Motor neuron (in vitro differentiated cells): ENCODE data around the gene TCERG1L. TPM values are rescaled to one million over a fixed set of nuclear protein-coding genes. Genes with fewer than 3 reads are reported as not detected.
"Not testable (repeated sequence)": the region's sequence is repeated elsewhere in the genome, so short reads cannot be mapped to it uniquely, and the experiment has no call there.

Experiments used
- ATAC-seq, 8 experiments: fragments of 200-7000 bp; cut with Tn5 transposase; replicated peaks in 6 of 8; 2 replicates each; pipeline ENCODE4 v1.8.0; 2021; ENCODE audit warnings: mild to moderate bottlenecking in 8 of 8, moderate library complexity in 8 of 8
- H3K27ac ChIP-seq, 2 donors: fragments of 250-450 bp; sonication (Bioruptor Pico); 2 replicates each; pipeline ENCODE4 v1.9.0; 2021; ENCODE audit warnings: antibody characterized with exemption in 2 of 2, mild to moderate bottlenecking in 2 of 2, moderate library complexity in 1 of 2
- H3K4me1 ChIP-seq, 2 donors: fragments of 250-450 bp; sonication (Bioruptor Pico); replicated peaks in 1 of 2; 2 replicates each; pipeline ENCODE4 v1.6.1; 2021; ENCODE audit warnings: antibody characterized with exemption in 2 of 2, mild to moderate bottlenecking in 2 of 2, moderate library complexity in 1 of 2
- H3K4me3 ChIP-seq, 5 donors: fragments of 250-450 bp; sonication (Bioruptor Pico); 2 replicates each; pipeline ENCODE4 v1.9.0; 2021; ENCODE audit warnings: antibody characterized with exemption in 5 of 5, mild to moderate bottlenecking in 5 of 5, moderate library complexity in 4 of 5
- WGBS, 10 experiments: fragments of 450-650 bp; shearing (Covaris generic); methylation state at CpG; one replicate each; pipeline ENCODE4 v1.0.0; 2022; 5-methylcytosine and 5-hydroxymethylcytosine counted together
- in situ Hi-C, 9 experiments: fragments of 400-800 bp; cut with MboI; loops; one replicate each; pipeline ENCODE4 v1.15.0; 2021; ENCODE audit warnings: low sequenced_read_pairs in 9 of 9, low pct_unique_long_range_greater_than_20kb in 2 of 9; ENCODE audit not compliant: unreplicated experiment in 9 of 9
- total RNA-seq, 8 experiments: library from RNA; unstranded; fragments of 300-600 nt; gene quantifications; 2 replicates each; pipeline versions ENCODE4 v1.2.3 to v1.2.4, GENCODE V29; 2022

The TCERG1L gene
- total RNA-seq, 8 experiments from 2014 or later = 0.43 to 8.1 (median 2.0) TPM; not detected in 1

DNA sequence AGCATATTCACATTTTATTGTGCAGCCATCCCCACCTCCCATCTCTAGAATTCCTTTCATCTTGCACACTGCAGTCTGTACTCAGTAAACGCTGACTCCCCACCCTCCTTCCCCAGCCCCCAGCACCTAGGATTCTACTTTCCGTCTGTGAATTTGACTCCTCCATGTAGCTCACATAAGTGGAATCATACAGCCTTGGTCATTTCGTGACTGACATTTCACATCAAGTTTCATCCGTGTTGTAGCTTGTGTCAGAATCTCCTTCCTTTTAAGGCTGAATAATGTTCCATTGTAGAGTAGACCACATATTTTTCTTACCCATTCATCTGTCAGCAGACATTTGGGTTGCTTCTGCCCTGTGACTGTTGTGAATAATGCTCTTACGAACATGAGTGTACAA lies 26.2 kb upstream of the TCERG1L start:
- in situ Hi-C loops = no loop called here
- ATAC-seq = no peak
- Histone ChIP-seq H3K27ac (no peak overlapping the region), H3K4me3 (no peak overlapping the region), H3K4me1 (no peaks in the 10 kb centered on the region)
- WGBS, 10 experiments = 0 to 78% (median 38%) methylated on average over 1 to 4 of the region's 5 CpGs; no CpG with 5 or more reads in 4 of the 10 experiments

DNA sequence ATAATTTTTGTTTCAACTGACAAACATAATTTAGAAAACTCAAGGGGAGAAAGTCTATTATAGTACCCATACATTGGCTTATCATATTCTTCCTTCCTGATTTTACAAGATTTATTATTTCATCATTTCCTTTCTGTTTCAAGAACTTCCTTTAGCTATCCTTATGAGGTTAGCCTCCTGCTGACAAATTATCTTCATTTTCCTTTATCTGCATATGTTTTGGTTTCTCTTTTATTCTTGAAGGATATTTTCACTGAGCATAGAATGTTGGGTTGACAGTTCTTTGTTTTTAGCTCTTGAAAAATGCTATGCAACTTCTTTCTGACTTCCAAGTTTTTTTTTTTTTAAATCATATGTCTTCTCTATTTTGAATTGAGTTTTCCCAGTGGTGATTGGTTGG lies 21.3 kb upstream of the TCERG1L start:
- H3K4me3 ChIP-seq = no peak overlapping the region
- no peak for ATAC-seq
- no peaks in the 10 kb centered on the region for H3K4me1 ChIP-seq
- in situ Hi-C loops = no loop called here
- no peak overlapping the region for H3K27ac ChIP-seq

DNA sequence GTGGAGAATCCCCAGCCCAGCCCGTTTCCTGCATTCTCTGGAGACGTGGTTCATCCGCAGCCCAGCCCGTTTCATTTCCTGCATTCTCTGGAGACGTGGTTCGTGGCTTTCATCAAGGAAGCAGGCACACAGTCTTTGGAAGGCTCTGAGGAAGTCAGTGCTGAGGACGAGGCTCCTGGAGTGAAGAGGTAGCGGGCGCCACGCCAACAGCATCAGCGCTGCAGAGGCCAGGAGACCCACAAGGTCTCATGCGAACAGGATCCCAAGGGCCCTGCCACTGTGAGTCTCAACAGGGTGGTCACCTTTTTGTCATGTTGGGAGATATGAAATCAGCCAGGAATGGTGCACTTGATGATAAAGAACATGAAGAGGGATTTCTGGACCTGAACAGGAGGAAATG lies 12.4 kb upstream of the TCERG1L start:
- no peaks in the 10 kb centered on the region for H3K4me1 ChIP-seq
- no peak overlapping the region for H3K4me3 ChIP-seq
- no peak for ATAC-seq
- WGBS, 10 experiments = 80 to 100% (median 90%) methylated on average over 2 to 3 of the region's 12 CpGs; no CpG with 5 or more reads in 7 of the 10 experiments
- no peak overlapping the region for H3K27ac ChIP-seq
- in situ Hi-C loops = no loop called here

DNA sequence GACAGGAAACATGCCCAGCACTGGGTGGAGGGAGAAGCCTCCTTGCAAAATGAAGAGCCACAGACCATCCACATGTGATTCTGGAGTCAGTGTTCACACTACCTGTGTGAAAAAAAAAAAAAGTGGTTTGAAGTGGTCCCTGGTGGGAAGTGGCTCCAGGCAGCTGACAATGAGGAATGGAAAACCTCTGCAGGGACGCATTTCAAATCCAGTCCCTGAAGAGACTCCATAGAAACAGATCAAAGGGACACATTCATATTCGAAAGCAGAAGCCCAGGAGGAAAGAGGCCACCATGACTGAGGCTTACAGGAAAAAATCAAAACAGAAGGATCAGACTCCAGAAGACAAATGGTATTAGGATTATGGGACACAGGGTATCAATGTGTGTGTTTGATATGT lies 11.5 kb upstream of the TCERG1L start:
- Histone ChIP-seq H3K4me3 (no peak overlapping the region), H3K4me1 (peaks cover 0 to 4% of the 10 kb centered on the region in 2 donors), H3K27ac (no peak overlapping the region)
- ATAC-seq = no peak
- 0 to 57% (median 25%) methylated on average over 1 to 2 of the region's 2 CpGs; no CpG with 5 or more reads in 1 of the 10 experiments for WGBS, 10 experiments
- in situ Hi-C loops = no loop called here

DNA sequence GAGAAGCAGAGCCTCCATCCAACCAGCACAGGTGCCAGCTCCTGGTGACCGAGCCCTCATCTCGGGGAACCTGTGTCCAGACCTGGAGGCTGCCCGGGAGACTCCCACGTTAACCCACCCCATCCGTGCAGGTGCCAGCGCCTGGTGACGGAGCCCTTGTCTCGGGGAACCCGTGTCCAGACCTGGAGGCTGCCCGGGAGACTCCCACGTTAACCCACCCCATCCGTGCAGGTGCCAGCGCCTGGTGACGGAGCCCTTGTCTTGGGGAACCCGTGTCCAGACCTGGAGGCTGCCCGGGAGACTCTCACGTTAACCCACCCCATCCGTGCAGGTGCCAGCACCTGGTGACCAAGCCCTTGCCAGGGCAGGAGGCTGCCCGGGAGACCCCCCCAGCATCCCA lies 11.1 kb upstream of the TCERG1L start:
- H3K4me1 ChIP-seq, ATAC-seq, H3K27ac ChIP-seq, in situ Hi-C loops, H3K4me3 ChIP-seq: not testable (repeated sequence)
- no CpG with 5 or more reads among the region's 19 CpGs for WGBS, 10 experiments

DNA sequence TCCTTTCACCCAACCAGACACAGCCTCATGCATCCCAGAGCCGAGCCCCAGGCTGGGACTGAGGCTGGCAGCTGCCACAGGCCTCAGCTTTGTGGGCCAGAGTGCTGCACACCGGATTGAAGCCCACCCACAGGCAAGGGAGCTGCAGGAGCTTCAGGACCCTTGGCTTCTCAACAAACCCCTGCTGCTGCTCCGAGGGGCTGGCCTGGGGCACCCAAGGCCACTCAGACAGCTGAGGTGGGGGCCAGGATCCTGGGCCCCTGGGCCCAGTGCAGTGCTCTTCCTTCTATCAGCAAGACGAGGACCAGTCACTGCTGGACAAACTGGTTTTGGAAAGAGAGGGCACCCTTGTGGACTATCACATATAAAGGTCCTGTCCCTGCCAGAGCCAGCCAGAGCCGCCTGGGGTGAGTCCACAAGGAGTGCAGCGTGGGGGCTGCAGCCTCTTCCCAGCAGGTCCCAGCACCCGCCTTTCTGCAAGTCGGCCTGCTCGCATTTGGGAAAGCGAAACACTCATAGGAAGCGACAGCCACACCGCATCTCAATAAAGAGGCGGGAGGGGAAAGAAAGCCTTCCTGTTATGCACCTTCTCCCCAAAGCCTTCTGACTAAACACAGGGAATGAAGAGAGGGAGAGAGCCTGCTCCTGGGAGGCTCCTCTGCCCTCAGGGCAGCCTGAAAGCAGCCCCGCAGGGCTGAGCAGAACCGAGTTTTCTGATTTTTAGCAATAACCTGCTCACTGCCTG lies 9.5 kb upstream of the TCERG1L start:
- in situ Hi-C loops = no loop called here
- H3K4me1 ChIP-seq = peaks cover 0 to 6% of the 10 kb centered on the region in 2 donors
- 14 to 100% (median 60%) methylated on average over 1 to 14 of the region's 15 CpGs; no CpG with 5 or more reads in 4 of the 10 experiments for WGBS, 10 experiments
- H3K4me3 ChIP-seq = no peak overlapping the region
- no peak overlapping the region for H3K27ac ChIP-seq
- peak in 2 of 8 experiments; percentile 43 for ATAC-seq

DNA sequence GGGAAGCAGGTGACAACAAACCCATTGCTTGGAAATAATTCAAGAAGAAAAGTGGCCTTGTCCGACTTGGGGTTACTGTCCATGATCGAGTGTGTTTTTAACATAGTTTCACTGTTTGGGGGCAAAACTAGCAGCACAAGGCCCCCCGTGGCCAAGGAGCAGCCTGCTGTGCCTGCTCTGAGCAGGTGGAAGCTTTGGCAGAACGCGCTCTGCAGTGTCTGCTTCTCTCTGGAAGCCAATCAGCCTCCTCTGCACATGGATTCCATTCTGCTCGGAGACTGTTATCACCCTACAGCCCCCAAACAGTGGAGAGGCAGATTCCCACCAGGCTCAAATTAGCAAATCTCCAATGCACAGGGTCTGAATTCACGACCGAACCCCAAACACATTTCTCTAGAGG lies 7.3 kb upstream of the TCERG1L start:
- in situ Hi-C loops = no loop called here
- 0 to 78% (median 58%) methylated on average over 1 to 6 of the region's 8 CpGs; no CpG with 5 or more reads in 2 of the 10 experiments for WGBS, 10 experiments
- ATAC-seq = no peak
- H3K4me1 ChIP-seq = peaks cover 0 to 16% of the 10 kb centered on the region in 2 donors
- H3K4me3 ChIP-seq = no peak overlapping the region
- no peak overlapping the region for H3K27ac ChIP-seq

DNA sequence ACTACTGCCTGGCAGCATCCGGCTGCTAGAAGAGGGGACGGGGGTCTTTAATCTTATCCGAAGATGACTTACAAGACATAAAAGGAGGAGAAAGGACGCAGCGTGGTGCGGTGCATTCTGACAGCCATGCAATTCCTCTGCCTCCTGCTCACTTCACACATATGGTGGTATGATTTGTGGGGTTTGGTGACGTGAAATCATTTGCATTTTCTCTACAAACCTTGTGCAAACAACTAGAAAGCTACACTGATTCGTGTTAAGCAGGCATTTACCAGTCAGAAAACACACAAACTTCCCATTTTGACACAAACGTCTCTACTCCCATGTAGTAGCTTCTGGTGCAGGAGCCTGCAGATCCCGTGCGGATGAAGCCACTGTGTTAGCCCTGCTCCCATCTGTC lies 6.8 kb upstream of the TCERG1L start:
- in situ Hi-C loops = no loop called here

DNA sequence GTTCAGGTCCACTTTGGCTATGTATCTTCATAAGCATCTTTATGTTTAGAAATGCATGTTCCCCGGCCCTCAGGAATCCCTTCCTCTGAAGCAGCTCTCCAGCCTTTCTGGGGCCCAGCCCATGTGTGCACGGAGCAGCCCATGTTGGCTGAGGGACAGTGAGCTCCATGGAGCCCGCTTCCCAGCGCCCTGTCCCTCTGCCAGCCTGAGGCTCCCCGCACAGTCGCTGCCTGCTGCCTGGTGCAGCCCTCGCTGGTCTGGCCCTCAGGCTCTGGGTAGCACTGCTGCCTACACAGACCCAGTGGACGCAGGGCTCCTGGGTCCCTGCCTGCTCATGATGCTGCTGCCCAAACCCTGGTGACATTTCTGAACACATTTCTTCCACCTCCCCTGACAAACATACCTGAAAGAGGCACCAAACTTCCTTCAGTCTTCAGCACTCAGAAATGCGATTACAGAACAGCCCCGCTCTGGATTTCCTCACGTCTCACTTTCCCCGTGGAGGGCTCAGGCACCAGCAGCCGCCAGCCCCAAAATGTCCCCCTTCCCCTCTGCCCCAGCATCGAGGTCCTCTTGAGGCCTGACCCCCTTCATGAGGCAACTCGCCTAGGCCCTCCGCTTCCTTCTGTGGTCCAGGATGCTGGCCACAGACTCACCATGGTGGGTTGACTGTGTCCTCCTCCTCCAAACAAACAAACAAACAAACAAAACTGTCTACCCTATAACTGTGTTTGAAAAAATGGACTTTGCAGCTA lies 5.0 kb upstream of the TCERG1L start:
- no peak overlapping the region for H3K4me3 ChIP-seq
- WGBS, 10 experiments = 40 to 80% (median 64%) methylated on average over 3 of the region's 16 CpGs; no CpG with 5 or more reads in 6 of the 10 experiments
- H3K4me1 ChIP-seq = peaks cover 0 to 21% of the 10 kb centered on the region in 2 donors
- H3K27ac ChIP-seq = no peak overlapping the region
- no peak for ATAC-seq
- in situ Hi-C loops = no loop called here

More for the DNA sequence above, 6.8 kb upstream of the TCERG1L start:
- no peak overlapping the region for H3K27ac ChIP-seq
- no peak overlapping the region for H3K4me3 ChIP-seq
- peaks cover 0 to 20% of the 10 kb centered on the region in 2 donors for H3K4me1 ChIP-seq
- 10 to 74% (median 54%) methylated on average over 1 to 7 of the region's 11 CpGs; no CpG with 5 or more reads in 3 of the 10 experiments for WGBS, 10 experiments
- ATAC-seq = no peak

DNA sequence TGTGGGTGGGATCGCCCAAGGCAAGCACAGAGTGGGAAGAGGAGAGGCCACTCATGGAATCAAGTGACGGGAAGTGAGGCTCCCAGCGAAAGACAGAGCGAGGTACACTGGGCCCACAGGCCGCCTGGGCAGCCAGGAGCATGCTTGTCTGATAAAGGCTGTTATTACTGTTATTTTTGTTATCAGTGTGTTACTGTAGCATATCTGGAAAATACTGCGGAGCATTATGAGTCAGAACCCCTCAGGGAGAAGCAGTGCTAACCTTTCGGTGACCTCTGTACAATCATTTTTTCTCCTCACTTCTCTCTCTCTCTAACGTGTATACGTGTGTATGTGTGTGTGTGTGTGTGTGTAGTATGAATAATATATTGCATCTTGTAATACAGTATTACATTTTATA lies 3.8 kb upstream of the TCERG1L start:
- no peak overlapping the region for H3K4me3 ChIP-seq
- H3K27ac ChIP-seq = no peak overlapping the region
- peaks cover 0 to 21% of the 10 kb centered on the region in 2 donors for H3K4me1 ChIP-seq
- in situ Hi-C loops = no loop called here
- 54 to 80% (median 74%) methylated on average over 2 to 6 of the region's 9 CpGs; no CpG with 5 or more reads in 5 of the 10 experiments for WGBS, 10 experiments
- ATAC-seq = peak in 3 of 8 experiments; percentile 3 to 5 (median 5)

DNA sequence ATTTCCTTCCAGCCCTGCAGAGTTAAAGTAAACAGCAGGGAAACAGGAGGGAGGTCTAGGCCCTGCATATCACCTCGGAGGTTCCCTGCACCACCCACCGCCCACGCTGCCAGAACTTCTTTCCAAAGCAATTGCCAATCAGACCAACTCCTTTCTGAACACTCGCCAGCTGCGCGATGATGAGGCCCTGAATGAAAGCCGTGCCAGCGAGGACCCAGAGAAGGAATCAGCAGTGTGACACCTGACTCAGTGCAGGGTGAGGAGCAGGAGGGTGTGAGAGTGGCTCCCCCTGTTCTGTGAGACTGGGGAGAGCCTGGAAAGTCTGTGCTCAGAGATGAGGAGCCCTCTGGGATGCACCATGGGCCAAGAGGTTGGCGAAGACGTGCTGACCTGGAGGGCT lies 3.3 kb upstream of the TCERG1L start:
- 0 to 80% (median 67%) methylated on average over 1 to 9 of the region's 10 CpGs; no CpG with 5 or more reads in 5 of the 10 experiments for WGBS, 10 experiments
- no peak for ATAC-seq

DNA sequence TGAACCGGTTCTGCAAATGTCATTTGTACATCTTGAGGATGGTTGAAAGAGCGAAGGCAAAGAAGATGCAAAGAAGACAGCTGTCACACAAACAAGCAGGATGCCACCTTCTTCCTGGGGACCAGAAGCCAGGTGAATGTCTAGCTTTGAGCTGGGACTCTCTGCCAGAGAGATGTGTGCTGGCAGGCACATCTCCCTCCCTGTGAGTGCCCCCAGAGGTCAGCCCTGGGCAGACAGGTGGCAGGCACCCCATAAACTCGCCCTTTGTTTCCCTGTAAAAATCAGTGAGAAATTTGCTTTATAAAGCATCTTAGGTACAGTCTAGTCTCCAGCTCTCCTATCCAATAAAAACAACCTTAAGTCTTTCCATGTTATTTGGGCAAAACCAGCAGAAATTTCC lies 2.6 kb upstream of the TCERG1L start:
- Histone ChIP-seq H3K4me3 (no peak overlapping the region), H3K27ac (no peak overlapping the region), H3K4me1 (peaks cover 0 to 21% of the 10 kb centered on the region in 2 donors)
- no peak for ATAC-seq
- in situ Hi-C loops = no loop called here
- 20 to 92% (median 57%) methylated on average over 1 to 3 of the region's 3 CpGs; no CpG with 5 or more reads in 5 of the 10 experiments for WGBS, 10 experiments

More for the DNA sequence above, 3.3 kb upstream of the TCERG1L start:
- no peak overlapping the region for H3K4me3 ChIP-seq
- H3K27ac ChIP-seq = no peak overlapping the region
- H3K4me1 ChIP-seq = peaks cover 0 to 21% of the 10 kb centered on the region in 2 donors
- in situ Hi-C loops = no loop called here

DNA sequence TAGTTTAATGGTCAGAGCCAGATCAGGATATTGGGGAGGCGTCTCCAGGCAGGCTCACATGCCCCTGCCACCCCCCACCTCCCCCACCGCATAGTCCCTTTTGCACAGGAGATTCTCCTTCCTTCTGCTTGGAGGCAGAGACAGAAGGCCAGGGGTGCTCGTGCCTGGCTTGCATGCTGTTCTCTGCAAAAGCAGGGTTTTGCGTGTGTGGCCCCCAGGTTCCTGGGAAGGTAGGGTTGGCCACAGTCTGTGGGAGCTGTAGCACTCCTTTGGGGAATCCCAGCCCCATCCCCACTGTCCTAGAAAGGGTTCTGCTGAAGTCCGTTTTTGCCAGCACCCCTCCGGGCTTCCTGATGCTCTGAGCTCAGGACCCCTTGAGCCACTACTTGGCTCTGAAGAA lies 1.9 kb upstream of the TCERG1L start:
- Histone ChIP-seq H3K4me3 (no peak overlapping the region), H3K27ac (no peak overlapping the region), H3K4me1 (peaks cover 0 to 21% of the 10 kb centered on the region in 2 donors)
- in situ Hi-C loops = no loop called here
- ATAC-seq = no peak
- WGBS, 10 experiments = 0 to 60% (median 54%) methylated on average over 1 to 3 of the region's 6 CpGs; no CpG with 5 or more reads in 6 of the 10 experiments
